ENCODE results near the gene KAT14.
"Not testable (repeated sequence)": the region's sequence is repeated elsewhere in the genome, so short reads cannot be mapped to it uniquely, and the experiment has no call there.

KAT14 gene

GRCh38 chr20:18133962-18134361 lies 3.7 kb upstream of the KAT14 start:
- H3K4me3 Mint-ChIP-seq, result no peak overlapping the region
- no peaks in the 10 kb centered on the region for H3K9me3 Mint-ChIP-seq
- DNase-seq, result no peak
- H3K27me3 Mint-ChIP-seq, result no peaks in the 10 kb centered on the region
- no peak for ATAC-seq
- no peak overlapping the region for H3K27ac Mint-ChIP-seq
- peaks cover 4% of the 10 kb centered on the region for H3K4me1 Mint-ChIP-seq

- ATAC-seq (peak; percentile 53), DNase-seq (no peak)
- Mint-ChIP-seq H3K27me3 (no peaks in the 10 kb centered on the region), H3K4me3 (peak overlapping the region; percentile 65 to 78), H3K27ac (peak overlapping the region; percentile 59 to 68), H3K4me1 (peaks cover 29% of the 10 kb centered on the region), H3K9me3 (no peaks in the 10 kb centered on the region)
Measured at GRCh38 chr20:18138266-18138582, 561 bp downstream of the KAT14 start.

DNA sequence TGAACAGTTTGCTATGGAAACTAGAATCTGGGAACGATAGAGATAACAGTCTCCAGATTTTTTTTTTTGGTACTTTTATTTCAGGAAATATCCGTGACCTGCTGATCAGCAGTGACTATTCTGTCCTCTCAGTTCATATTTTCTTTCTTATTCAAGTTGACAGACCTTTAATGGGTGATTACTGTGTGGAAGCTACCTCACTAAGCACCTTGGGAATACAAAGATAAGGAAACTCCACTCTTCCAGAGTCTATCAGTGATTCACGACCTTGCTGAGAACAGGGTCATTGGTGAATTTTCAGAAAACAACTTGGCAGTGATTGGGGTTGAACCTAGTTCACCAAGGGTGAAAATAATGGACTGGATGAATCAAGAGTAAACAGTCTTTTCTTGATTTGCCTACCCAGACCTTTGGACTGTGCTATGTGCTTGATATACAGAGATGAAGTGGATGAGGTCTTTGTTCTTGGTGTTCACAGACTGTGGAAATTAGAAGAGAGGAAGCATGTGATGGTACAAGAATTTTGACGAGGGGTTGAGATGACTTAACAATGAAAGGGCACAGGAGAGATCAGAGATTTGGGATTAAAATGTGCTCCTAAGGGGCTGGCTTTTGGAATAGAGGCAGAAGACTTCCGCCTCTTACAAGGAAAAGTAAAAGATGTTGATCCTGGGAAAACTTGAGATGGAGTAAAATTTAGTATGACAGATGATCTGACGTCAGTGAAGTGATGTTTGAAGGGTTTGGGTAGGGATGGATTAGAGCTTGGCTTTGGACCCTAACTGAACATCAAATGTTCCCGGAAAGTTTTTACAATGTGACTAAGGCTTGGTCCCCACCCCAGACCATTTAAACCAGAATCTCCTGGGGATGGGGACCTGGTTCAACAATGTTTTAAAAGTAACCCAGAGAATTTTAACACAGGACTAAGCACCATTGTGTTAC lies 1.2 kb downstream of the KAT14 start:
- no peak for DNase-seq
- Mint-ChIP-seq H3K4me3 (peak overlapping the region; percentile 65 to 78), H3K9me3 (no peaks in the 10 kb centered on the region), H3K4me1 (peaks cover 29% of the 10 kb centered on the region), H3K27ac (peak overlapping the region; percentile 59 to 68), H3K27me3 (no peaks in the 10 kb centered on the region)
- ATAC-seq, result no peak

GRCh38 chr20:18139832-18140231 lies 2.2 kb downstream of the KAT14 start:
- no peak for DNase-seq
- peak overlapping the region in 1 of 2 donors; percentile 72 for H3K27ac Mint-ChIP-seq
- no peak for ATAC-seq
- H3K4me1 Mint-ChIP-seq, result peaks cover 36% of the 10 kb centered on the region
- peak overlapping the region; percentile 65 to 78 for H3K4me3 Mint-ChIP-seq
- no peaks in the 10 kb centered on the region for H3K27me3 Mint-ChIP-seq
- H3K9me3 Mint-ChIP-seq, result no peaks in the 10 kb centered on the region

- DNase-seq, result no peak
- no peaks in the 10 kb centered on the region for H3K9me3 Mint-ChIP-seq
- no peak for ATAC-seq
- H3K4me3 Mint-ChIP-seq, result no peak overlapping the region
- no peaks in the 10 kb centered on the region for H3K27me3 Mint-ChIP-seq
- H3K4me1 Mint-ChIP-seq, result peaks cover 25% of the 10 kb centered on the region
- H3K27ac Mint-ChIP-seq, result no peak overlapping the region
Measured at GRCh38 chr20:18144541-18145099, 7.0 kb downstream of the KAT14 start.

- Mint-ChIP-seq H3K27me3 (no peaks in the 10 kb centered on the region), H3K4me1 (no peaks in the 10 kb centered on the region), H3K27ac (peak overlapping the region in 1 of 2 donors; percentile 71), H3K4me3 (no peak overlapping the region), H3K9me3 (no peaks in the 10 kb centered on the region)
- DNase-seq (no peak), ATAC-seq (no peak)
Measured at GRCh38 chr20:18154342-18154741, 16.7 kb downstream of the KAT14 start.

DNA sequence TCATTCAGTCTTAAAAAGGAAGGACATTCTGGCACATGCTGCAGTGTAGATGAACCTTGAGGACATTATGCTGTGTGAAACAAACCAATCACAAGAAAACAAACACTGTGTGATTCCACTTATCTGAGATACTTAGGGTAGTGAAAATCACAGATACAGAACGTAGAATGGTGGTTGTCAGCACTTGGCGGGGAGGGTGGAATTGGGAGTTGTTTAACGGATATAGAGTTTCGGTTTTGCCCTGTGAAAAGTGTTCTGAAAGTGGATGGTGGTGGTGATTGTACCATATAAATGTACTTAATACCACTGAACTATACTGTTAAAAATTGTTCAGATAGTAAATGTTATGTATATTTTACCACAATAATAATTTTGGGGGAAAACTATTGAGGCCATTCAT lies 18.4 kb downstream of the KAT14 start:
- Mint-ChIP-seq H3K9me3 (no peaks in the 10 kb centered on the region), H3K4me1 (no peaks in the 10 kb centered on the region), H3K27ac (no peak overlapping the region), H3K27me3 (no peaks in the 10 kb centered on the region), H3K4me3 (no peak overlapping the region)
- ATAC-seq, result no peak
- no peak for DNase-seq

- no peaks in the 10 kb centered on the region for H3K27me3 Mint-ChIP-seq
- no peak overlapping the region for H3K4me3 Mint-ChIP-seq
- H3K4me1 Mint-ChIP-seq, result peaks cover 46% of the 10 kb centered on the region
- ATAC-seq, result no peak
- no peaks in the 10 kb centered on the region for H3K9me3 Mint-ChIP-seq
- H3K27ac Mint-ChIP-seq, result peak overlapping the region in 1 of 2 donors; percentile 60
- DNase-seq, result no peak
Measured at GRCh38 chr20:18164356-18164755, 26.7 kb downstream of the KAT14 start.

- Mint-ChIP-seq H3K4me3 (peak overlapping the region in 1 of 2 donors; percentile 25), H3K4me1 (peaks cover 49% of the 10 kb centered on the region)
- no peak for ATAC-seq
Measured at GRCh38 chr20:18165553-18165952, 27.9 kb downstream of the KAT14 start.

DNA sequence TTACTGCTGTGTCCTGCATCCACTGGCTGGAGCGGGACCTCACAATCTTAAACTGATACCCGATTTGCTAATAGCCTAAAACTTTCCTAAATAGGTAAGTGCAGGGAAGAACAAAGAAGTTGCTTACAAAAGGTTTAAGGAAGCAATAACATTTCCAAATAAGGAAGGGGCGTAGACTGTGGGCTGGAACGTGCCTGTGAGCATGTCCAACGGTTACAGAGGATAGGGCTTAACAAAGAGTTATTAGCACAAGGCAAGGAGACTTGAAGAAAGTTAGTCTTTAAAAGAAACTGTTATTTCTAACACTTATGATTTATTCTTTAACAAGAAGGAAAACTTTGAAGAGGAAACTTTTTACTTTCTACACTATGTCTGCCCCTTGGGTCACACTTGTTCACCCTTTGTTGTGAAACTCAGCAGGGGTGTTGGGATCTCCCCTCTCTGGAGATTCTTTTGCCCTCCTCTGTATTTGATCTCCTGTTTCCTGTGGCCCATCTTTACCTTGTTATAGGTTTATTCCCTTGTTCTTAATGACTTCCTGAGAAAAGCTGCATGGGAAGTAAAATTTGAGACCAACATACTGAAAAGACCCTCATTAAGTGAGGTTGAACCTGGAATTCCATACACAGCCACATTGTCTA lies 28.7 kb downstream of the KAT14 start:
- Mint-ChIP-seq H3K27me3 (no peaks in the 10 kb centered on the region), H3K4me1 (peaks cover 49% of the 10 kb centered on the region), H3K27ac (no peak overlapping the region), H3K4me3 (no peak overlapping the region), H3K9me3 (no peaks in the 10 kb centered on the region)
- DNase-seq, result no peak
- ATAC-seq, result no peak

More at GRCh38 chr20:18165553-18165952, 27.9 kb downstream of the KAT14 start:
- H3K27ac Mint-ChIP-seq, result peak overlapping the region in 1 of 2 donors; percentile 49
- no peaks in the 10 kb centered on the region for H3K27me3 Mint-ChIP-seq
- DNase-seq, result no peak
- no peaks in the 10 kb centered on the region for H3K9me3 Mint-ChIP-seq

- H3K27ac Mint-ChIP-seq, result peak overlapping the region in 1 of 2 donors; percentile 9
- DNase-seq, result no peak
- H3K4me3 Mint-ChIP-seq, result no peak overlapping the region
- H3K4me1 Mint-ChIP-seq, result peaks cover 49% of the 10 kb centered on the region
- no peaks in the 10 kb centered on the region for H3K27me3 Mint-ChIP-seq
- ATAC-seq, result no peak
- no peaks in the 10 kb centered on the region for H3K9me3 Mint-ChIP-seq
Measured at GRCh38 chr20:18166950-18167349, 29.3 kb downstream of the KAT14 start.

- Mint-ChIP-seq H3K4me1 (peaks cover 28% of the 10 kb centered on the region), H3K9me3 (no peaks in the 10 kb centered on the region), H3K27ac (no peak overlapping the region), H3K27me3 (no peaks in the 10 kb centered on the region), H3K4me3 (no peak overlapping the region)
- DNase-seq, result no peak
- no peak for ATAC-seq
Measured at GRCh38 chr20:18172379-18172778, 34.7 kb downstream of the KAT14 start.

DNA sequence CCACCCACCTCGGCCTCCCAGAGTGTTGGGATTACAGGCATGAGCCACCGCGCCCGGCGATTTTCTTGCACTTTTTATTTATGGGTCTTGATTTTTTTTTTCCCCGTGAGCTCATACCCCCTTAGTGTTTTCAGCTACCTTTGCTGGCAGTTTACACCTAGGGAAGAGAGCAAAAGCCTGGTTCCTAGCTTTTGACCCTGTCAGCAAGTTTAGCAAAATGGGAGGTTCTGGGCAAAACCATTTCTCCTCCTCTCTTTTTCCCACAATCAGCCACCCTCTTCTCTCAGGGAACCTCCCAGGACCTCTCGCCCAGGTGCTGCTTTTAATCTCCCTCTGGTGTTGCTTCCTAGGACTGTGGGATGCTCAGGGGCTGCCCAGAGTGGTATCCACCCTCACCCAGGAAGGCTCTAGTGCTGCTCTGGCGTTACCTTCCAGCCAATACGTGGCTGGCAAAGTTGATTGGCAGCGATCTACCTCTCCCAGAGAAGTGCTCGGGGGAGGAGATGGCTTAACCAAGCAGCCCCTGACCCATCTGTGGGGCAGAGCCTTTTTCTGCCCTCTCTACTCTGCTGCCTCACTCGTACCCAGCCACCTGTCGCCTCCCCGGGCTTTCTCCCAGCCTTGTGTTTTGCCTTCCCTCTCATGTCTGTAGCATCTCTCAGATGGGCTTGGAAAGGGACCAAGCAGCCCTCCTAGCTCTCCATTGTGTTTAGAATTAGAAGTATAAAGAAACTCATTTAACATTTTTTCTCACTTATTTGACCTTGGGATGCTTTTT lies 37.4 kb downstream of the KAT14 start:
- ATAC-seq, result no peak
- Mint-ChIP-seq H3K4me1 (peaks cover 11% of the 10 kb centered on the region), H3K9me3 (peaks cover 2 to 10% of the 10 kb centered on the region in 2 donors), H3K27ac (no peak overlapping the region), H3K27me3 (no peaks in the 10 kb centered on the region), H3K4me3 (no peak overlapping the region)
- no peak for DNase-seq

- Mint-ChIP-seq H3K27me3 (no peaks in the 10 kb centered on the region), H3K4me1 (peaks cover 11% of the 10 kb centered on the region), H3K4me3 (no peak overlapping the region), H3K9me3 (peaks cover 9 to 15% of the 10 kb centered on the region in 2 donors), H3K27ac (peak overlapping the region; percentile 32 to 49)
- DNase-seq, result no peak
- ATAC-seq, result no peak
Measured at GRCh38 chr20:18176318-18176785, 38.7 kb downstream of the KAT14 start.

DNA sequence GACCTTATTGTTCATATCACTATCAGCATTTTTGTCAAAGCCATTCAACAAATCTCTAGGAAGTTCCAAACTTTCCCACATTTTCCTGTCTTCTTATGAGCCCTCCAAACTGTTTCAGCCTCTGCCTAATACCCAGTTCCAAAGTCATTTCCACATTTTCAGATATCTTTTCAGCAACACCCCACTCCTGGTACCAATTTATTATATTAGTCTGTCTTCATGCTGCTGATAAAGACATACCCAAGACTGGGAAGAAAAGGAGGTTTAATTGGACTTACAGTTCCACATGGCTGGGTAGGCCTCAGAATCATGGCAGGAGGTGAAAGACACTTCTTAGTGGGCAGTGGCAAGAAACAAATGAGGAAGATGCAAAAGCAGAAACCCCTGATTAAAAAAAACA lies 42.7 kb downstream of the KAT14 start:
- H3K4me1 Mint-ChIP-seq, result not testable (repeated sequence)

More for the DNA sequence above, 42.7 kb downstream of the KAT14 start:
- not testable (repeated sequence) for H3K27me3 Mint-ChIP-seq, DNase-seq, H3K27ac Mint-ChIP-seq, H3K4me3 Mint-ChIP-seq, ATAC-seq
- peaks cover 9 to 15% of the 10 kb centered on the region in 2 donors for H3K9me3 Mint-ChIP-seq
